Spleen (tissue), 11 donors: ENCODE measurements around the gene WWTR1. TPM values are rescaled to one million over a fixed set of nuclear protein-coding genes. Genes with fewer than 3 reads are reported as not detected.

ENCODE experiments used
- DNase-seq: peaks from one replicate; pipeline ENCODE4 v3.0.0-alpha.2; 2020
- H3K27ac ChIP-seq, 8 donors: fragments of 200-600 bp; sonication (generic) in 7 of 8; 1 replicate in 4 of 8; 2 replicates in 4 of 8; pipeline versions ENCODE4 v1.5.0 to v1.8.0; 2016 to 2021; ENCODE audit warnings: inconsistent platforms in 4 of 8, mild to moderate bottlenecking in 4 of 8, moderate library complexity in 1 of 8
- H3K27me3 ChIP-seq, 7 donors: fragments of 200-600 bp; sonication (generic) in 6 of 7; replicated peaks in 1 of 7; 1 replicate in 4 of 7; 2 replicates in 3 of 7; pipeline versions ENCODE4 v1.5.0 to v1.8.0; 2016 to 2021; ENCODE audit warnings: inconsistent platforms in 3 of 7, mild to moderate bottlenecking in 1 of 7
- H3K36me3 ChIP-seq, 6 donors: fragments of 200-600 bp; sonication (generic) in 5 of 6; 1 replicate in 4 of 6; 2 replicates in 2 of 6; pipeline versions ENCODE4 v1.5.0 to v1.8.0; 2016 to 2021; ENCODE audit warnings: inconsistent platforms in 2 of 6
- H3K4me1 ChIP-seq, 6 donors: fragments of 200-600 bp; sonication (generic) in 5 of 6; 1 replicate in 3 of 6; 2 replicates in 3 of 6; pipeline versions ENCODE4 v1.5.0 to v1.8.0; 2016 to 2021; ENCODE audit warnings: inconsistent platforms in 3 of 6
- H3K4me3 ChIP-seq, 8 donors: fragments of 200-600 bp; sonication (generic) in 7 of 8; 1 replicate in 4 of 8; 2 replicates in 4 of 8; pipeline versions ENCODE4 v1.5.0 to v1.8.0; 2016 to 2021; ENCODE audit warnings: inconsistent platforms in 4 of 8, mild to moderate bottlenecking in 4 of 8, moderate library complexity in 2 of 8
- H3K9me3 ChIP-seq, 8 donors: fragments of 200-600 bp; sonication (generic) in 7 of 8; 1 replicate in 4 of 8; 2 replicates in 4 of 8; pipeline versions ENCODE4 v1.5.0 to v1.8.0; 2016 to 2021; ENCODE audit warnings: inconsistent platforms in 4 of 8
- POLR2A ChIP-seq, 3 donors: fragments of 450-650 bp; IDR thresholded peaks; one replicate each; pipeline ENCODE4 v1.5.1; 2017; ENCODE audit warnings: antibody characterized with exemption in 3 of 3, mild to moderate bottlenecking in 1 of 3
- POLR2AphosphoS5 ChIP-seq, 3 donors: sonication (generic); formaldehyde crosslinking; IDR thresholded peaks; one replicate each; pipeline ENCODE4 v1.5.1; 2017; ENCODE audit warnings: antibody characterized with exemption in 3 of 3
- WGBS, 5 donors: extraction: QIAGEN DNeasy Blood & Tissue Kit in 3 of 5; methylation state at CpG; one replicate each; pipeline versions ENCODE4 v1.1.5 to v1.1.7; 2013 to 2018; 5-methylcytosine and 5-hydroxymethylcytosine counted together
- intact Hi-C: fragments of 100-400 bp; cut with DNase I; formaldehyde crosslinking; loops from one replicate; pipeline ENCODE4 v1.15.0; 2023; ENCODE audit warnings: low total_unique reads
- polyA plus RNA-seq, 3 donors: library from polyadenylated mRNA; stranded (reverse); fragments of 200-250 nt; gene quantifications; one replicate each; pipeline ENCODE4 v1.2.1, GENCODE V29; 2013
- total RNA-seq, 7 donors: library from RNA; depleted of rRNA in 3 of 7; stranded (reverse); fragments of >200 nt in 3 of 7; fragmentation: NEBNext Ultra II Directional in 4 of 7; extraction: Animal tissue kit (Norgen Biotek cat#: 25700) in 4 of 7; gene quantifications; one replicate each; pipeline versions ENCODE4 v1.1.0 to v1.2.1, GENCODE V29; 2016 to 2021
- TF ChIP-seq, protein P1 (sequence below), 11 experiments: fragments of 200-600 bp in 7 of 11; fragments of 450-650 bp in 4 of 11; sonication (generic) in 4 of 11; IDR thresholded peaks in 8 of 11; conservative IDR thresholded peaks in 3 of 11; 1 replicate in 7 of 11; 2 replicates in 4 of 11; pipeline versions ENCODE4 v1.4.0 to v1.8.0; 2016 to 2021; ENCODE audit warnings: antibody characterized with exemption in 11 of 11, inconsistent platforms in 4 of 11, mild to moderate bottlenecking in 1 of 11
- donor health status: healthy with polysubstance abuse.
- donor health status: DM: no; HTN: no; CAD: no; lungs with moderate emphysema.
- donor health status: DM: no; HTN: no; CAD: no.
- donor health status: Bipolar disorder and iron deficiency.
- donor health status: healthy.
- donor health status: DM: no; HTN: no; CAD: no.
- donor health status: DM: yes; HTN: yes; CAD: no.

The WWTR1 gene
- total and polyA plus RNA-seq, 10 donors, result 8.4 to 70.6 (median 57.0) TPM

DNA sequence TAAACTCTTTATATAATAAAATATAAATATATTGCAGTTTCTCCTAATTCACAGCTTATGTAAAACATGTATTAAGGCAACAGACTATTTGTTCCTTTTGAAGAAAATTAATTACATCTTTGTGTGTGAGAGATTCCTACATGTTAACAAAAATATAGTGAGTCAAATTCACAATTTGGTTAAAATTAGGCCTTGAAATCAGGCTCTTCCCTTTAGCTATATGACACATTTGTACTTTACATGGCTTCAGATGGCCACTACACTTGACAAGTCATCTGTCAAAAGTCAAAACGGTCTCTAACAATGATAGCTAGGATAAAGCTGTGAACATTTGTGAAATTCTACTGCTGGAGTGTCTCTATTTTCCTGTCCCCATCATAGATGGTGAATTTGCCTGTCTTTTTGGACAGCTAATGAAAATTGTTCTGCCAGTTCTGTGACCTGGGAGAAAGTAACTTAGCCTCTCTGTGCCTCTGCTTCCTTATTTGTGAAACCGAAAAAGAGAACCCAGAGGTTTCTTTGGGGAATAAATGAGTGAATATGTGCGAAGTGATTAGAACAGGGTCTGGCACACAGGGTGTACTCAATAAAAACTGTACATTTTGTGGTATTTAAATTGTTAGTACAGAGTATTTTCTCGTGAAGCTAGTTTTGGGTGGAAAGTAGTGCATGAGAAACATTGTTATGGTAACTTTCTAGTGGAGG lies 159.7 kb downstream of the WWTR1 start:
- DNase-seq, result no peak
- intact Hi-C loops, result no loop called here
- H3K9me3 ChIP-seq, result no peaks in the 10 kb centered on the region
- 49 to 70% (median 52%) methylated on average over 4 of the region's 4 CpGs for WGBS, 5 donors
- no peaks in the 10 kb centered on the region for H3K36me3 ChIP-seq
- H3K4me1 ChIP-seq, result peaks cover 0 to 9% (median 0%) of the 10 kb centered on the region in 6 donors
- TF ChIP-seq, protein P1, sequence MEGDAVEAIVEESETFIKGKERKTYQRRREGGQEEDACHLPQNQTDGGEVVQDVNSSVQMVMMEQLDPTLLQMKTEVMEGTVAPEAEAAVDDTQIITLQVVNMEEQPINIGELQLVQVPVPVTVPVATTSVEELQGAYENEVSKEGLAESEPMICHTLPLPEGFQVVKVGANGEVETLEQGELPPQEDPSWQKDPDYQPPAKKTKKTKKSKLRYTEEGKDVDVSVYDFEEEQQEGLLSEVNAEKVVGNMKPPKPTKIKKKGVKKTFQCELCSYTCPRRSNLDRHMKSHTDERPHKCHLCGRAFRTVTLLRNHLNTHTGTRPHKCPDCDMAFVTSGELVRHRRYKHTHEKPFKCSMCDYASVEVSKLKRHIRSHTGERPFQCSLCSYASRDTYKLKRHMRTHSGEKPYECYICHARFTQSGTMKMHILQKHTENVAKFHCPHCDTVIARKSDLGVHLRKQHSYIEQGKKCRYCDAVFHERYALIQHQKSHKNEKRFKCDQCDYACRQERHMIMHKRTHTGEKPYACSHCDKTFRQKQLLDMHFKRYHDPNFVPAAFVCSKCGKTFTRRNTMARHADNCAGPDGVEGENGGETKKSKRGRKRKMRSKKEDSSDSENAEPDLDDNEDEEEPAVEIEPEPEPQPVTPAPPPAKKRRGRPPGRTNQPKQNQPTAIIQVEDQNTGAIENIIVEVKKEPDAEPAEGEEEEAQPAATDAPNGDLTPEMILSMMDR (IDR thresholded peaks at IDR 0.05 in 8 of 11, conservative IDR thresholded peaks at IDR 0.05 in 3 of 11), result no peak
- TF ChIP-seq POLR2A (IDR thresholded peaks at IDR 0.05), result no peak
- no peak overlapping the region for H3K4me3 ChIP-seq
- peaks cover 0 to 9% (median 0%) of the 10 kb centered on the region in 7 donors for H3K27me3 ChIP-seq
- H3K27ac ChIP-seq, result no peak overlapping the region

GRCh38 chr3:149496891-149497290 lies 160.9 kb downstream of the WWTR1 start:
- H3K9me3 ChIP-seq, result no peaks in the 10 kb centered on the region
- no peak overlapping the region for H3K4me3 ChIP-seq
- DNase-seq, result no peak
- peaks cover 0 to 9% (median 0%) of the 10 kb centered on the region in 6 donors for H3K4me1 ChIP-seq
- H3K27ac ChIP-seq, result no peak overlapping the region
- TF ChIP-seq POLR2A (IDR thresholded peaks at IDR 0.05) (no peak), POLR2AphosphoS5 (IDR thresholded peaks at IDR 0.05) (no peak)
- TF ChIP-seq, protein P1 (IDR thresholded peaks at IDR 0.05 in 8 of 11, conservative IDR thresholded peaks at IDR 0.05 in 3 of 11), result no peak
- no peaks in the 10 kb centered on the region for H3K36me3 ChIP-seq
- H3K27me3 ChIP-seq, result peaks cover 0 to 11% (median 0%) of the 10 kb centered on the region in 7 donors
- WGBS, 5 donors, result 79 to 90% (median 83%) methylated on average over 4 of the region's 4 CpGs
- intact Hi-C loops, result no loop called here

DNA sequence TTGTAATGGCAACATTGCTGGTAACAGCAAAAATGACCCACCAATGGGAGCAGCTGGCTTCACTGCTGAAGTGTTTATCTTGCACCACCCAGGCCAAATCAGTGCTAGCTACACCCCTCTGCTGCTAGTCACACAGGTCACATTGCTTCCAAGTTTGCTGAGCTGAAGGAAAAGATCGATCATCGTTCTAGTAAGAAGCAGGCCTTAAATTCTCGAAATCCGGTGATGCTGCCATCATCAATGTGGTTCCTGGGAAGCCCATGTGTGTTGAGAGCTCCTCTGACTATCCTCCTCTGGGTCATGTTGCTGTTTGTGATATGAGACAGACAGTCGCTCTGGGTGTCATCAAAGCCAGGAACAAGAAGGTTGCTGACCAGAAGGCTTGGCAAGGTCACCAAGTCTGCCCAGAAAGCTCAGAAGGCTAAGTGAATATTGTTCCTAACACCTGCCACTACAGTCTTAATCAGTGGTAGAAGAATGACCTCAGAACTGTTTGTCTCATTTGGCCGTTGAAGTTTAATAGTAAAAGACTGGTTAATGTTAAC lies 162.2 kb downstream of the WWTR1 start:
- H3K36me3 ChIP-seq, result no peaks in the 10 kb centered on the region
- no peak overlapping the region for H3K27ac ChIP-seq
- H3K4me1 ChIP-seq, result peaks cover 0 to 9% (median 0%) of the 10 kb centered on the region in 6 donors
- 67 to 95% (median 91%) methylated on average over 6 of the region's 6 CpGs for WGBS, 5 donors
- H3K27me3 ChIP-seq, result peaks cover 0 to 19% (median 0%) of the 10 kb centered on the region in 7 donors
- intact Hi-C loops, result no loop called here
- H3K9me3 ChIP-seq, result no peaks in the 10 kb centered on the region
- no peak overlapping the region for H3K4me3 ChIP-seq
- no peak for DNase-seq
- TF ChIP-seq, protein P1 (IDR thresholded peaks at IDR 0.05 in 8 of 11, conservative IDR thresholded peaks at IDR 0.05 in 3 of 11), result no peak
- TF ChIP-seq POLR2A (IDR thresholded peaks at IDR 0.05) (no peak), POLR2AphosphoS5 (IDR thresholded peaks at IDR 0.05) (no peak)
